NCI-H2196 treated with DMSO at 0.1 percent for 48 hours (cell line): Measurements from ENCODE around the gene FCRL3.
"Not testable (repeated sequence)": the region's sequence is repeated elsewhere in the genome, so short reads cannot be mapped to it uniquely, and the experiment has no call there.

ENCODE experiments used
- DNase-seq: peaks from one replicate; lab custom pipeline; 2025; ENCODE audit not compliant: unreplicated experiment; lab: John Stamatoyannopoulos, UW

The FCRL3 gene, protein sequence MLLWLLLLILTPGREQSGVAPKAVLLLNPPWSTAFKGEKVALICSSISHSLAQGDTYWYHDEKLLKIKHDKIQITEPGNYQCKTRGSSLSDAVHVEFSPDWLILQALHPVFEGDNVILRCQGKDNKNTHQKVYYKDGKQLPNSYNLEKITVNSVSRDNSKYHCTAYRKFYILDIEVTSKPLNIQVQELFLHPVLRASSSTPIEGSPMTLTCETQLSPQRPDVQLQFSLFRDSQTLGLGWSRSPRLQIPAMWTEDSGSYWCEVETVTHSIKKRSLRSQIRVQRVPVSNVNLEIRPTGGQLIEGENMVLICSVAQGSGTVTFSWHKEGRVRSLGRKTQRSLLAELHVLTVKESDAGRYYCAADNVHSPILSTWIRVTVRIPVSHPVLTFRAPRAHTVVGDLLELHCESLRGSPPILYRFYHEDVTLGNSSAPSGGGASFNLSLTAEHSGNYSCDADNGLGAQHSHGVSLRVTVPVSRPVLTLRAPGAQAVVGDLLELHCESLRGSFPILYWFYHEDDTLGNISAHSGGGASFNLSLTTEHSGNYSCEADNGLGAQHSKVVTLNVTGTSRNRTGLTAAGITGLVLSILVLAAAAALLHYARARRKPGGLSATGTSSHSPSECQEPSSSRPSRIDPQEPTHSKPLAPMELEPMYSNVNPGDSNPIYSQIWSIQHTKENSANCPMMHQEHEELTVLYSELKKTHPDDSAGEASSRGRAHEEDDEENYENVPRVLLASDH

GRCh38 chr1:157700732-157701131 is at the start of gene FCRL3:
TSS of gene FCRL3 (minus strand) at chr1:157700769. CDS start at chr1:157700489, 280 bp downstream.
- no peak for DNase-seq

- DNase-seq, result no peak
Observed at GRCh38 chr1:157748262-157748817, 47.8 kb upstream of the FCRL3 start.

GRCh38 chr1:157739229-157739901 is 38.8 kb upstream of the FCRL3 start:
- no peak for DNase-seq

DNA sequence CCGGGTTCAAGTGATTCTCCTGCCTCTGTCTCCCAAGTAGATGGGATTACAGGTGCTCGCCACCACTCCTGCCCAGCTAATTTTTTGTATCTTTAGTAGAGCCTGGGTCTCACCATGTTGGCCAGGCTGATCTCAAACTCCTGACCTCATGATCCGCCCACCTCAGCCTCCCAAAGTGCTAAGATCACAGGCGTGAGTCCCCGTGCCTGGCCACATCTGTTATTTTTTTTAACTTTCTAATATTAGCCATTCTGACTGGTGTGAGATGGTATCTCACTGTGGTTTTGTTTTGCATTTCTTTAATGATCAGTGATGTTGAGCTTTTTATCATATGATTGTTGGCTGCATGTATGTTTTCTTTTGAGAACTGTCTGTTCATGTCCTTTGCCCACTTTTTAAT is 35.4 kb upstream of the FCRL3 start:
- not testable (repeated sequence) for DNase-seq

GRCh38 chr1:157734321-157734720 is 33.8 kb upstream of the FCRL3 start:
- DNase-seq, result no peak

- DNase-seq, result no peak
Observed at GRCh38 chr1:157732755-157733154, 32.2 kb upstream of the FCRL3 start.

DNA sequence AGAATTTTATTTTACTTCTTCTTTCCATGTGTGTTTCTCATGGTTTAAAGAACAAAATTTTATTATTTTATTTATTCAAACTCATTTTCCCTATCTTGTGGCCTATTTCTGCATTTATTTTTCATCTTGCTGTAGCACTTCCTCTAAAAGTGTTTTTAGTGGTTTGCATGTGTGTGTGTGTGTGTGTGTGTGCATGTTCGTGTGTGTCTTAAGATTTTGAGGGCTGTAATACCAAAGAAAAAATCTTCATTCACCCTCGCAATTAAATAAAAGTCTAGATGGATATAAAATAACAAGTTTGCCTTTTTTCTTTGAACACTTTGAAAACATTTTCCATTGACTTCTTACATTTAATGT is 24.6 kb upstream of the FCRL3 start:
- DNase-seq, result no peak

GRCh38 chr1:157724537-157725220 is 24.1 kb upstream of the FCRL3 start:
- no peak for DNase-seq

DNA sequence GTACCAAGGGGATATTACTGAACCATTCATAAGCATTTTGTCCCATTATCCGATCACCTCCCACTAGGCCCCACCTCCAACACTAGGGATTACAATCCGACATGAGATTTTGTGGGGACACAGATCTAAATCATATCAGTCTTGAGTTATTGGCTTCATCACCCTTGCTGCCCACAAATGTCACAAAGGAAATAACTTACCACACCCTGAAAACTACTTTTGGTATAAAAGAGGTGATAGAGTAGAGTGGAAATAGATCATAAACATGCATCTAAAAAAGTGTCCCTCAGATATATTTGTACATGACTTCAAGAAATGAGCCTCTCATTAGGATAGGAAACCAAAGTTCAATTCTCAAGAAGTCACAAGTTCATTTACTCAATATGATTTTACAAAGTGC is 22.6 kb upstream of the FCRL3 start:
- no peak for DNase-seq

- no peak for DNase-seq
Observed at GRCh38 chr1:157721985-157722384, 21.4 kb upstream of the FCRL3 start.

DNA sequence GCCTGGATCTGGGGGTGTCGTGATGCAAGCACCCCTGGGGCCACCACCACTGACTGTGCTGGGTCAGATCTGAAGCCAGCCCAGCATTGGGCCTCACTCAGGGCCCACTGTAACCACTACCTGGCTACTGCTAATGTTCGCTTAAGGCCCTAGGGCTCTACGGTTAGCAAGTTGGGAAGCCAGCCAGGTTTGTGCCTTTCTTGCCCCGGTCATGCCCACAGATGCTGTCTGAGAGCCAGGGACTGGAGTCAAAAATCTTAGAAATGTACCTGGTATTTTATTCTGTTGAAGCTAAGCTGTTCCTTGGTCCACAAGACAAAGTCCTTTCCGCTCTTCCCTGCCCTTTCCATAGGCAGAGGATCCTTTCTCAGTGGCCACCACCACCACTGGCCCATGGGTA is 15.2 kb upstream of the FCRL3 start:
- DNase-seq, result no peak

DNA sequence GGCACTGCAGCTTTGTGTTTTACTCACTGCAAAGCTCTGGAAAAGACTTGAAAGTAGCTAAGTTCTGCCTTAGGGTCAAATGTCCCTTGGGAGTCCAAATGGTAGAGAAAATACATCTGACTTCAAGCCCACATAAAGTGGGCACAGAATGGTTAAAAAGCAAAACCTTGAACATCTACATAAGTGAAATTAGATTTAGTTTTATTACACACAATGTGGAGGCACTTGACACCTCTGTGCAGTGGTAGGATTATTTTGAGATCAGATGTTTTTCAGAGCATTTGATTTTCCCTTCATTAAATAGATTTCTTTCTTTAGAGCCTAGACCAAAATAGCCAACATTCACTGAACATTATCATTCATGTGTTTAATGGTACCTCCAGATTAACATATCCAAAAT is 11.2 kb upstream of the FCRL3 start:
- DNase-seq, result no peak

DNA sequence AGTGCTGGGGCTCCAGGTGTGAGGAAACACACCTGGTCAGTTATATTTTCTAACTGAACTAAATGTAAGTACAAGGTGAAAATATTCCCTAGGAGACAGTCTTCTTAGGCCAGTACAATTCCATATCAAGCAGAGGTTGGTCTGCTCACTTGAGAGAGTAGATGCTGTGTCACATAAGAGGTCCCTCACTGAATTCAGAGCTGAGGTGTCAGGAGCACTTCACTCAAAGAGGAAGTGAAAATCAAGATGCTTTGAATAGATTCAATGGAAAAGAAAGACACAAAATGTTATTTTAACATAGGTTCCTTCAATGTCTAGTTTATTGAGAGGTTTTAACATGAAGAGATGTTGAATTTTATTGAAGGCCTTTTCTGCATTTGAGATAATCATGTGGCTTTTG is 4.3 kb upstream of the FCRL3 start:
- no peak for DNase-seq

- DNase-seq, result no peak
Observed at GRCh38 chr1:157703981-157704380, 3.4 kb upstream of the FCRL3 start.

GRCh38 chr1:157702308-157702825 is 1.8 kb upstream of the FCRL3 start:
- DNase-seq, result no peak

DNA sequence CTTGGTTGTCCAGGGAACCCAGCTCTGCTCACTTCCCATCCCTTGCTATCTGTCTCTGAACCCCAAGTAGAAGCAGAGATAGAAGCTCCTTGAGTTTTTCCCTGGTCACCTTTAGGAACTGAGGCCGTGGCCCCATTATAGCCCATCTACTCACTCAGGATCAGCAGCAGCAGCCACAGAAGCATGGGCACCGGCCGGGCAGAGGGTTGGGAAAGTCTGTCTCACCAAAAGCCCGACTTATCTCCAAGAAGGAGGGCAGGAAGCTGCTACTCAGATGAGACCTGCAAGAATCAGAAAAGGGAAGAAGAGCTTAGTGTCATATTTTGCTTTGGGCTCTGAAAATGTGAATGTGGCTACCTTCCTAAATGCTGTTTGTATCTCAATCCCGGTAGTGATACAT is 264 bp downstream of the FCRL3 start:
- no peak for DNase-seq

- DNase-seq, result no peak
Observed at GRCh38 chr1:157697781-157698569, 2.6 kb downstream of the FCRL3 start.

DNA sequence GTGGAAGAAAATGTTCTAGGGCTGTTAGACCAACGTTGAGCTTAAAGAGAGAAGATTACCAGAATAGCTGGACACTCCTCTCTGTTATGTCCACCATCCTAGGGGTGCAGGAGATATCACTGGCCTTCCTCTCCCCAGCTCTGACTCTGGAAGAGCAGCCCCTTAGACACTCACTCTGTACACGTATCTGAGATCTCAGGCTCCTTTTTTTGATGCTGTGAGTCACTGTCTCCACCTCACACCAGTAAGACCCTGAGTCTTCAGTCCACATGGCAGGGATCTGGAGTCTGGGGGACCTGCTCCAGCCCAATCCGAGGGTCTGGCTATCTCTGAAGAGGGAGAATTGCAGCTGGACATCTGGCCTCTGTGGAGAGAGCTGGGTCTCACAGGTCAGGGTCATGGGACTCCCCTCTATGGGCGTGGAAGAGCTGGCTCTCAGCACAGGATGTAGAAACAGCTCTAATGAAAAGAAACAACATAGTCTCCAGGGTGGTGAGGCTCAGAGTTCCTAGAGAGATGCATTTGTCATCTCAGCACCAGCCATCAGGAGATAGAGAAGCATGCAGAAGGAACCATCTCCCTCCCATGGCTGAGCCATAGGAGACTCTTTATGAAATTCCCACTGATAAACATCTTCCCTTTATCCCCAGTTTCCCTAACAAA is 3.5 kb downstream of the FCRL3 start:
- DNase-seq, result no peak

GRCh38 chr1:157695417-157695816 is 5.2 kb downstream of the FCRL3 start:
- DNase-seq, result no peak
